Measurements from ENCODE around the gene HOXD11.

The HOXD11 gene

GRCh38 chr2:176122683-176123410, 15.8 kb downstream of the HOXD11 start, which contains the start of gene HOXD9:
TSS of gene HOXD9 (plus strand) at chr2:176122719. CDS start at chr2:176122769, 50 bp downstream.
- peak in 2 of 6 experiments; percentile 10 to 34 for DNase-seq

GRCh38 chr2:176123411-176124109, 16.5 kb downstream of the HOXD11 start:
- DNase-seq: no peak

GRCh38 chr2:176124110-176124946, 17.2 kb downstream of the HOXD11 start:
- DNase-seq: no peak

GRCh38 chr2:176124947-176125771, 18.1 kb downstream of the HOXD11 start:
- no peak for DNase-seq

- DNase-seq: no peak
Measured at GRCh38 chr2:176125772-176126054, 18.6 kb downstream of the HOXD11 start.

GRCh38 chr2:176126929-176127773, 20.1 kb downstream of the HOXD11 start:
- DNase-seq: peak; percentile 30 to 78 (median 56)

GRCh38 chr2:176127774-176128072, 20.6 kb downstream of the HOXD11 start:
- DNase-seq: no peak

GRCh38 chr2:176128172-176128981, 21.3 kb downstream of the HOXD11 start:
- no peak for DNase-seq

GRCh38 chr2:176128982-176129796, 22.1 kb downstream of the HOXD11 start, which contains the start of gene HOXD8:
TSS of gene HOXD8 (plus strand) at chr2:176129705. CDS start at chr2:176130367, 662 bp downstream.
- no peak for DNase-seq

- DNase-seq: no peak
Measured at GRCh38 chr2:176129813-176130146, 22.7 kb downstream of the HOXD11 start.

- no peak for DNase-seq
Measured at GRCh38 chr2:176130147-176130956, 23.3 kb downstream of the HOXD11 start.

GRCh38 chr2:176130957-176131847, 24.1 kb downstream of the HOXD11 start:
- no peak for DNase-seq

GRCh38 chr2:176131848-176132158, 24.7 kb downstream of the HOXD11 start:
- DNase-seq: no peak

- peak in 1 of 6 experiments; percentile 14 for DNase-seq
Measured at GRCh38 chr2:176132205-176133171, 25.4 kb downstream of the HOXD11 start.

GRCh38 chr2:176133389-176133788, 26.3 kb downstream of the HOXD11 start:
- no peak for DNase-seq

GRCh38 chr2:176134035-176134434, 27.0 kb downstream of the HOXD11 start:
- DNase-seq: no peak

- no peak for DNase-seq
Measured at GRCh38 chr2:176135035-176135440, 28.0 kb downstream of the HOXD11 start.

Data from stimulated activated naive CD4-positive, alpha-beta T cell (primary cell).